NCI-H1930 (cell line): ENCODE measurements around the gene PRRT1B.

Source experiments
- DNase-seq, 2 experiments: peaks; one replicate each; lab custom pipeline; 2025; lab: John Stamatoyannopoulos, UW

PRRT1B gene

GRCh38 chr9:131580358-131580757, 35.0 kb downstream of the PRRT1B start:
- no peak for DNase-seq

- no peak for DNase-seq
These were observed 36.7 kb downstream of the PRRT1B start for GRCh38 chr9:131582056-131582455.

- no peak for DNase-seq
These were observed 37.4 kb downstream of the PRRT1B start for GRCh38 chr9:131582466-131583336.

GRCh38 chr9:131583337-131583645, 38.0 kb downstream of the PRRT1B start:
- no peak for DNase-seq

DNA sequence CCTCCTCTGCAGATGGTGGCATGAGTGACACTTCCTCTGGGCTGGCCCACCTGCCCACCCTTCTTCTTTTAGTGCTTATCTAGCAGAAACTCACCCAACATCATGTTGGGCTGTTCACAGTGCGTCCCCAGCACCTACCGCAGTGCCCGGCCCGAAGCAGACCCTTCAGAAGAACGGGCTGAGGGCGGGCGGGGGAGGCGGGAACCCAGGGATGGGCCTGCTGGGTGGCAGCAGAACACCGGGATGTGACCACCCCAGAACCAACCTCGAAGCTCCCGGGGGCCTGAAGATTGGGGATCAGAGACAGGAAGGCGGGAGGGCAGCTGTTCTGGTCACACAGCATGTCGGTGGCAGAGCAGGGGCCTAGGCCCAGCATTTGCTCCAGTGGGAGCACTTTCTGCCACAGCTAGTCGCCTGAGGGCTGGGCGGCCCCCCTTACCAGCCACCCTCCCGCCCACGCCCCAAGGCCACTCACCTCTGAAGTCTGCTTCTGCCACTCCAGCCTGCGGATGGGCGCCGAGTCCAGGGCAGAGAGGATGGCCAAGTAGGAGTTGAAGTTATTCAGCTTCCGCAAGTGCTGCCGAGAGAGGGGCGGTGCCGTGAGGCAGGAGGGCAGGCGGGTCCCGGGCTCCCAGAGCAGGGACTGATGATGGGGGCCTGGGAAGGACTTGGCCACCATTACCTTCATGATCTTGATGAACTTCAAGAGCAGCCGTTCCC, 38.7 kb downstream of the PRRT1B start:
- DNase-seq = no peak

DNA sequence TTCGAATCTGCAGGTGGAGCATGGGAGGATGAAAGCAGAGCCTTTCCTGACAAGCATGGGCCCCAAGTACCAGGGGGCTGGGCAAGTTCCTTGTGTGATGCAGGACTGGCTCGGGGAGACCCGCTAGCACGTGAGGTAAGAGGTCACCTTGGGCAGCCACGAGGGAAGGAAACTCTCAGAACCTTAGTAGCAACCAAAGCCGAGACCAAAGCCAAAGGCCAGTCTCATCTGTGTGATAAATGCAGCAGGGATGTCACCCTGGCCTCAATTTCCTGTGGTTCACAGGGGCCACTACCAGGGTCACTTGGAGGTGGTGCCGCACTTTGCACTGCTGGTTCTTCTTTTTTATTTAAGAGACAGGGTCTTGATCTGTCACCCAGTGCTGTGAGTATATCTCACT, 39.5 kb downstream of the PRRT1B start:
- DNase-seq = no peak

- DNase-seq = no peak
These were observed 40.1 kb downstream of the PRRT1B start for GRCh38 chr9:131585375-131585774.

DNA sequence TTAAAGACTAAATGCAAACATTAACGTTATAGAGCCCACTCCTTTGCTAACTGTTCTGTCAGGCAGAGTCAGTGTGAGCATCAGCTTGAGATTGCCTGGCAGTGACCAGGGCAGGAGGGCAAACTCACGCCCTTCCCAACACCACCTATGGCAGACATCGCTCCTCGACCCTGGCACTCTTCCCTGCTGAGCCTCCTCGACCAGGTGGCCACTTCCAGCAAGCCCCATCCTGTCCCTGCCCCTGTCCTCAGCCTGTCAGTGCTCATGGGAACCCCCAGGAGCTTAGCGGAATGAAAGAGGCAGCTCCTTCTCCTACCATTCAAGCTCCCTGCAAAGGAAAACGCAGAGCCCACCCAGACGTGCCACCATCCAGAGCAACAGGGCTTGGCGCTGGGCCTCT, 42.0 kb downstream of the PRRT1B start:
- DNase-seq = no peak

DNA sequence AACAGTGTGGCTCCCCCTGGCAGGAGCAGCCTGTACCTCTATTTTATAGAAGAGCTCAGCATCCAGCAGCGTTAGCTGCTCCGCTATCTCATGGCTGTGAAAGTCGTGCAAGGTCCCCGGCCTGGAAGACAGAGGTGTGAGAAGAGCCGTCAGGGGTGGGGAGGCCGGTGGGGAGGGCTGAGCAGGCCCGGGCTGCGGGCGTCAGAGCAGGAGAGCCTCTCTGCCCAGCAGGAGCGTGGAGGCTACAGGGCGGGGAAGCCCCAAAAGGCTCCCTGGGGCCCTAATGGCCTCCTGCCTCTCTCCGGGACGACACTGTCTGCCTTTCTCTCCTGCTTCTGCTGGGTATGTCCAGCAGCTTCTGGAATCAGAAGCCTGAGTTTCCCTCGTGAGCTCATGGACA, 42.6 kb downstream of the PRRT1B start:
- no peak for DNase-seq

- no peak for DNase-seq
These were observed 43.1 kb downstream of the PRRT1B start for GRCh38 chr9:131588396-131588795.

DNA sequence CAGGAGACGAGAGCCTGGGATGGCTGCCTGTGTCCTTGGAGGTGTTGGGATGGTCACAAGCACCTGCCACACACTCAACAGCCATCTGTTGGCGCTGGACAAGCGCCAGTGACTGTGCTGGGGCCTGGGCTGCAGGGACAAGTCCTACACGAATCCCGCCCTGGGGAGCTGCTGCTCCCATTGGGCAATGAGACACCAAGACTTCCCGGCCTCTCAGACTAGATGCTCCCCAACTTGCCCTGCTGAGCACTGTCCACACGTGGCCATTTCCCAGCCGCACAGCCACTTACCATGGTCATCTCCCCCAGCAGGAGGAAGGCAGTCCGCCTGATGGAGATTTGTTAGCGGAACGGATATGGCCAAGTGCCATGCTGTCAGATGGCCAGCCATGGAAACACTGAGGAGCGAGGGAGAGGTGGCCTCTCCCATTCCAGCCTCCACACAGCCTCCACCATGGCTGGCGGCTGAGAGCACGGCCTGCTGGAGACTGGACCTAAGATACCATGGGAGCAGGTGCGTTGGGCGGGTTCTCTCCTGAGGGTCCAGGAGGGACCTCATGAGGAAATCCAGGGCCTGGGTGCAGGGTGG, 43.9 kb downstream of the PRRT1B start:
- no peak for DNase-seq

DNA sequence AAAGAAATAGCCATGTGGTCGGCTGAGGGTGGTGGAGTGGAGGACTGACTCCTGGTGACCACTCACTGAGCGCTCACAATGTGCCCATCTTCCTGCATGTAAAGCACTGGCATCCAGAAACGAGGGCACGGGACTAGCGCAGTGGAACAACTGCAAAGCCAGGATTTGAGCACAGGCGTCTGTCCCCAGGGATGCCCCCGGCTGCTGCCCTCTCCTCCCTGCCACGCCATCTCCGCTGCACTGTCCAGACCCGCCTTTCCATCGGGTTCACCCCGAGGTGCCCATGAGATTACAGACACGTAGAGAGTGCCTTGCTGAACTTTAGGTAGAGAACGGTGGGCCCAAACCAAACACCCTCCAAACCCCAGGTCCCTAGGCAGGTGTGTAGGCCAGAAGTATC, 44.7 kb downstream of the PRRT1B start:
- DNase-seq = no peak

DNA sequence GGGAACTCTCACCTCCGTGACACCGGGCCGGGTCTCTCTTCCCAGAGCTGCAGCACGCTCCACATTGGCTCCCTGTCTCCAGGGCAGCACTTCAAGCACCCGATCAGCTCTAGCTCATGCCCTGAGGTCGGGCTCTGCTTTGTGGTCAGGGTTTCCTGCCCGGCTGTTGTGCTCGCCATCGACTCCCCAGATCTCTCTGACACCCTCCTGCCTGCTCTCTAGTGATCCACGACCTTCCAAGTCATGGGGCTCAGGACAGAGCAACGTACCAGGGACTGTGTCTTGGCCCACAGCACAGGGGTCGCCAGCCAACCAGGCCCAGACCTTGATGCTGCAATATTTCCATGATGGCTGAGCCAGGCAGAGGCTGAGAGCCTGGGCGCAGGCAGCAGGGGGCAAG, 45.1 kb downstream of the PRRT1B start:
- DNase-seq = no peak

DNA sequence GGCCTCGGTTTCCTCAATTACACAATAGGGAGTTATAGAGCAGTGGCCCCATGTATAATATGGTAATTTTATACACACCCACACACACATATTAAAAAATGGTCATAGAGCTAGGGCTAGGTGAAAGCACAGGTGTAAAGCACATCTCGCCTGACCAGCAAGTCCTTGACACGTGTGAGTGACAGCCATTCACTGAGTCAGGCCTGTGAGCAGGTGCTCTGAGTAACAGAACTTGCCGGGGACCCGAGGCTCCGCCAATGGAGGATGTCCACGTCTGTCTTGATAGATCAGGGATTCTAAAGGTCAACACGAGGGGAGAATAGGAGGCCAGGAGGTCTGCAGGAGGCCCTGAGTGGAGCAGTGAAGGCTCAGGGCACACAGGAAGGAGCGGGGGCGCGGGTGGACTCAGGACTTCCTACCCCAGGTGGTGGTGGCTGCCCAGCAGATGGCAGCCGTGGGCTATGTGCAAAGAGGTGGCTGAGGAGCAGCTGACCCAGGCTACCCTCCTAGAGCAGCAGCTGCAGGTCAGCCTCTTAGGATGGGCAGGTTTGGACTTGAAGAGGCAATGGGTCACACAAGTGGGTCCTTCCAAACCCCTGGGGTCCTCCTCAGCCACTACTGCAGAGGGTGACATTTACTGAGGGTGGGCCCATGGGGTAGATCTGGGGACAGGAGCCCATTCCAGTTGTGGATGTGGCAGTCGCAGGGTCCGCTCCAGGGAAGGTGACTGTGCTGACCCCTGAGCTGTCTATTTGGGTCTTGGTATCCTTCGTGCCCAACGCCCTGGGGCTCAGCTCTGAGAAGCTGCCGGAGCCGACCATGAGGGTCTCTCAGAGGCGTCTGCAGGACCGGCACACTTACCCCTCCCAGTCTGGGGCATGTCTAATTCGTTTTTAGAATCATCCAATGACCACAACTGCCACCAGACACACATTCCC, 45.9 kb downstream of the PRRT1B start:
- no peak for DNase-seq

GRCh38 chr9:131591845-131592208, 46.5 kb downstream of the PRRT1B start:
- DNase-seq = no peak

DNA sequence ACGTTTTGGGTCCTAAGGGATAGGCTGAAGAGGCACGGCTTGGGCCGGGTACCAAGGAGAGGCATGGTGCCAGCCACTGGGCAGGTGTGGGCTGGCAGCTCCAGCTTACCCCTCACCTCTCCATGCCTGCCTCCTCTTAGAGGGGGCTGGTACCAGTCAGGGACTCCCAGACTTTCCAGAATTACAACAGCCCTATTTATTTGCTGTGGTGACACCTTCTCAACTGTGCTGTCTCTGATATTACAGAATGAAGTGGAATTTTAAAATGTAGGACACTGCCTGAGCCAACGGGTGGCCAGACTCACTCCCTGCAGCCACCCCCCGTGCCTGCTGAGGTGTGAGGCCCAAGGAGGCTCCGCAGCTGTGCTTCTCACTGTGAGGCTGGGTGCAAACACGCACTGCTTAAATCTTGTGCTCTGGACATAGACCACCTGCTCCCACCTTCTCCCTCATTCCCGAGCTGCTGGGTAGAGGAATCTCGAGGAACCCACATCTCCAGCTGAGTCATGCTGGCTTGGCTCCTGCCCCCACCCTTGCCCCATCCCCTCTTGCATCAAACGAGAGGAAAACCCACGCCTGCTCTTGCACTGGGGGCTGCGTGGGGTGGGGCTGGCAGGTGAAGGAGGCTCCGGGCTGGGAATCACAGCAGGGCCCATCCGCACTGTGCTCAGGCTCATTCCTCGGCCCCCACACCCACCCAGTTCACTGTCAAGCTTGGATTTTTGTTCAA, 47.9 kb downstream of the PRRT1B start:
- DNase-seq = no peak

DNA sequence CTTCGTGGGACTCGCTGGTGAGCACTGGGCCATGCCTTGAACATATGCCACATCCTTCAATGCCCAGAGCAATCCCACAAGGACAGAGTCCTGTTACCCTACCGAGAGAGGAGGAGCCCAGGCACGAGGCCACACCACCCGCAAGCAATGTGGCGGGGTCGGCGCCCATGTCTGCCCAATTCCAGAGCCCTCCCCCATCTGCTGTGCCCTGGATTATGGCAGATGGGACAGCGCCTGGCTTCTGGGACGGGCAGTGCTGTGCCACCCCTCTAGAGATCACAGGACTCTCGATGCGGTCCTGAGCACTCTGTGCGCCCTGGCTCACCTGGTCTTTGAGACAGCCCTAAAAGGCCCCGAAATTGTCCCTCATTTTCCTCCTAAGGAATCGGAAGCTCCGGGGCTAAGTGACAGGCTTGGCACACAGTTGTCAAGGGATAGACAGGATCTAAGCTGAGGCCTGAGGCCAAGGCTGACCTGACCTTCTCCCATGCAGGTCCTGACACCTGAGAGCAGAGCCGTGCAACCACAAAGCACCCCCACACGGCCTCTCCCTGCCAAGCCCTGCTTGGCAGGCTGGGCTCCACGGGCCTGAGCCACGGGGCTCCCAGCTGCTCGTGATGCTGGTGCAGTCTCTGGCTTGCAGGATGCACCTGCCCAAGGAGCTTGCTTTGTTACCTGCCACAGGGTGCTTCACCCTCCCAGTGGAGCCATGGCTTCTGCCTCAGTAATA, 48.8 kb downstream of the PRRT1B start:
- no peak for DNase-seq

DNA sequence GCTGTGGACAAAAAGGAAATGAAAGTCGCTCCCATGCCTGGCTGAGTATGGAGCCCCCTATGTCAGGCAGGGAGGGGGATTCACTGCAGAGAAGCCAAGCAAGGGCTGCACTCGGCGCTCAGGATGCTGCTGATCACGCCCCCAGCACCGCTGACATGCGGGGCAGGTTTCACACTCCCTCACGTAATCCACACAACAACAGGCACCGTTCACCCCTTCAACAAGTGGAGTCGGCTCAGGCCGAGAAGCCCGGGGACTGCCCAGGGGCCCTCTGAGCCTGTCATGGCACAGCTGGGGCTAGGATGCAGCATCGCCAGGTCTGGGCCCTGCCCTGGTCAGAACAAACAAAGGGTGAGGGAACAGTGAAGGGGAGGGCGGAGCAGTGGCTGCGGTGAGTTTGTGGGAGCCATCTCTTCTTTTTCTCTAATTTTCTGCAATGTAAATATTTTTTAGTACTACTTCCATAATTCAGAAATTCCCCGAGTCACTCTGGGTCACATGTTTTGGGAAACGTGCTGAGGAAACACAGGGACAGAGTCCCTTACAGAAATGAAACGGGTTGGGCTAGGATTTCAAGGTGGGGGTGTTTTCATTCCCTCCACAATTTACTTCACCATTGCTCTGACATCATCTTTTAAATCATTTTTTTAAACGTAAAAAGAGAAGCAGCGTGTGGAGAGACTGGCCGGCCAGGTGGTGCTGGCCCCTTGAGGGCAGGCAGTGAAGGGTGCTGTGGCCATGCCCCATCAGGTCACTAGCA, 49.8 kb downstream of the PRRT1B start:
- DNase-seq = no peak

- no peak for DNase-seq
These were observed 50.5 kb downstream of the PRRT1B start for GRCh38 chr9:131595696-131596429.

GRCh38 chr9:131596430-131596743, 51.1 kb downstream of the PRRT1B start:
- no peak for DNase-seq
